ENCODE data around the gene PARP2.
"Not testable (repeated sequence)": the region's sequence is repeated elsewhere in the genome, so short reads cannot be mapped to it uniquely, and the experiment has no call there.

PARP2 gene

DNA sequence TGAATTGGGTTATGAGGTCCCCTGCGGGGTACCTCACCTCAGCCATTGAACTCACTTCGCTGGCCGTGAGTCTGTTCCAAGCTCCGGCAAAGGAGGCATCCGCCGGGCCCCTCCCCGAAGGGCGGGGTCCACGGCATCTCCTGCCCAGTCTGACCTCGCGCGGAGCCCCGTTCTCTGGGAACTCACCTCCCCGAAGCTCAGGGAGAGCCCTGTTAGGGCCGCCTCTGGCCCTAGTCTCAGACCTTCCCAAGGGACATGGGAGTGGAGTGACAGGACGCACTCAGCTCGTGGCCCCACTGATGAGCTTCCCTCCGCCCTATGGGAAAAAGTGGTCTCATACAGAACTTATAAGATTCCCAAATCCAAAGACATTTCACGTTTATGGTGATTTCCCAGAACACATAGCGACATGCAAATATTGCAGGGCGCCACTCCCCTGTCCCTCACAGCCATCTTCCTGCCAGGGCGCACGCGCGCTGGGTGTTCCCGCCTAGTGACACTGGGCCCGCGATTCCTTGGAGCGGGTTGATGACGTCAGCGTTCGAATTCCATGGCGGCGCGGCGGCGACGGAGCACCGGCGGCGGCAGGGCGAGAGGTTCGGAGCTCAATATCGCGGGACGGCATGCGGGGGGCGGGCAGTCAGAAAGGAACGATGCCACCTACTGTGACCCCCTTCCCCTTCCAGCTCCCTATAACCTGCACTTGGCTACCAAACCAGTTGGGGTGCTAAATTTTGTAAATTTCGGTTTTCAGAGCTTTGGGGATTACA is at the start of gene PARP2:
Gene PARP2 (plus strand): TSS at position 544 of the 770 bp plus-strand sequence. CDS start 7 bp downstream, at position 551.
- DNase-seq, result peak; percentile 88

- no peak for DNase-seq
Observed at GRCh38 chr14:20294636-20295035, 48.8 kb upstream of the PARP2 start.

- no peak for DNase-seq
Observed at GRCh38 chr14:20295067-20295466, 48.4 kb upstream of the PARP2 start.

GRCh38 chr14:20302042-20302755 is 41.2 kb upstream of the PARP2 start:
- no peak for DNase-seq

DNA sequence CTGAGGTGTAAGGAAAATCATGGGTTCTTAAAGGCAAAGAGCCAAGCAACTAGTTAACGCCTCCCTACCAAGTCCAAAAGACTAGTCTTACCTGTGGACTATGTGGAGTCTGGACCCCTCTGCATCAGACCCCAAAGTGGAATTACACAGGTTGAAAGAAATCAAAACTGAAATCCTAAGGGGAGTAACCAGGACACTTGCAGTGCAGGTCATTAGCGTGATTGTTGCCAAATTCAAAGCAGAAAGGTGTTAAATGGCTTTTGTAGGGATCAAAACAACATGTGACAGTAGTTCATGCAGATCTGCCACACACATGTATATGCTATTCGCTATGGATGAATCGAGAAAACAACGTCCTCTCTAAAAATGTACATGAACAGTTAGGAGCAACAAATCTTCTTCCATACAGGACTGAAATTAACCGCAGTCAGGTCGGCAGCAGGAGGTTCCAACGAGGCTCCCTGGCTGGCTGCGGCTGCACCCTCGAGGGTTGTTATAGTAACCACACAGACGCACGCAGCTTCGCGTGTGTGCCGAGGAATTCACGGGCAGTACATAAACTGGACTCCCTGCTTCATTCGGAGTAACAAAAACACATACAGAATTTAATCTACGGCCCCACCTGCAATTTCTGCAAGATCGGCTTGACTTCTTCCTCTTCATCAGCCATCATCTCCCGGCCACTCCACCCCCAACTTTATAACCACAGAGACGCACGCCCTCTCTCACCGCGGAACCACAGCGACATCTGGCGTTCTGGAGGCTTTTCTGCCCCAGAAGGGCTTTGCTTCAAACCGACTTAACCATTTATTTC is 38.0 kb upstream of the PARP2 start, which contains the start of gene TTC5:
Gene TTC5 (minus strand): TSS at position 687 of the 814 bp plus-strand sequence. CDS start 14 bp downstream, at position 673.
- DNase-seq, result peak; percentile 87

DNA sequence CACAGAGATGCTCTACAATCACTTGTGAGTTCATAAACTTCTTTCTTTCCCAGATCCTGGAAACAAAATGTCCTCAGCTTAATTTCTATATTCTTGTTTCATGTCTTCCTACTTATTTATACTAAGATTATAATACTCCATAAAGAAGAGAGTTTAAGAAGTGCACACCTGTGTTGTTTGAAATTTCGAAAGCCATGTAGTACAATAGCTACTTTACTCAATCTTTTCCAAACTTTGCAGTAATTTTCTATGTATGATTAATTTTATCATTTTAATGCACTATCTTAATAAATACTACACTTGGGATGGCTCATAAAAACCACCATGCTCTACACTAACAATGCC is 37.4 kb upstream of the PARP2 start:
- no peak for DNase-seq

DNA sequence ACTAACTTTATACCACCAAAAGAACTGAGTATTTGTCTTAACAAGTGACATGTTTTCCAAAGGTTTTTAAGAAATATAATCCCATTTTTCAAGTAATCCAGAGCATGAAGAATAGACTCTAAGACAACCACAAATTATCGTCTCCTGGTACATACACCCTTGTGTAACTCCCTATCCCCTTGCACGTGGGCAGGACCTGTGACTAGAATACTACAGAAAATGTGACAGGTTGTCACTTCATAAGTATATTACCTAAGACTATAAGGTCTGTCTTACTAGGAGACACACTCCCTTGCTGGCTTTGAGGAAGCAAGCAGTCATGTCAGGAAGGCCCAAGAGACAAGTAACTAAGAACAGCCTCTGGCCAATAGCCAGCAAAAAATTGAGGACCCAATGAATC is 29.4 kb upstream of the PARP2 start:
- no peak for DNase-seq

DNA sequence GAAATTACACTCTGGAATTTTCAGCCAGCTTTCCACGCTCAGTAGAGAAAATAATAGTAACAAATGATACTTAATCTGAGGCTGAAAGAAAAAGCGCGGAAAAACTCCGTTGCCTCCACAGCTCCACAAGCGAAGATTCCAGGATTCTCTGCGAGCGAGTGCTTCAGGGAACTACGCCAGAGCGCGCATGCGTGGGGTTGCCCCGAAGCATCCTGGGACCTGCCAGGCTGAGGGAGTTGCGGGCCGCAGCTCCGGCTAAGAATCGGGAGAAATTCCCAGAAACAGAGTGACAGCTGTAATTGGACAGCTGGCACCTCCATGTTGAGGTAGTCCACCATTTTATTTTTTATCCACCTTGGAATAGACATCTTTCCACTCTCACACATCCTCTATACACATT is 25.7 kb upstream of the PARP2 start:
- DNase-seq, result no peak

DNA sequence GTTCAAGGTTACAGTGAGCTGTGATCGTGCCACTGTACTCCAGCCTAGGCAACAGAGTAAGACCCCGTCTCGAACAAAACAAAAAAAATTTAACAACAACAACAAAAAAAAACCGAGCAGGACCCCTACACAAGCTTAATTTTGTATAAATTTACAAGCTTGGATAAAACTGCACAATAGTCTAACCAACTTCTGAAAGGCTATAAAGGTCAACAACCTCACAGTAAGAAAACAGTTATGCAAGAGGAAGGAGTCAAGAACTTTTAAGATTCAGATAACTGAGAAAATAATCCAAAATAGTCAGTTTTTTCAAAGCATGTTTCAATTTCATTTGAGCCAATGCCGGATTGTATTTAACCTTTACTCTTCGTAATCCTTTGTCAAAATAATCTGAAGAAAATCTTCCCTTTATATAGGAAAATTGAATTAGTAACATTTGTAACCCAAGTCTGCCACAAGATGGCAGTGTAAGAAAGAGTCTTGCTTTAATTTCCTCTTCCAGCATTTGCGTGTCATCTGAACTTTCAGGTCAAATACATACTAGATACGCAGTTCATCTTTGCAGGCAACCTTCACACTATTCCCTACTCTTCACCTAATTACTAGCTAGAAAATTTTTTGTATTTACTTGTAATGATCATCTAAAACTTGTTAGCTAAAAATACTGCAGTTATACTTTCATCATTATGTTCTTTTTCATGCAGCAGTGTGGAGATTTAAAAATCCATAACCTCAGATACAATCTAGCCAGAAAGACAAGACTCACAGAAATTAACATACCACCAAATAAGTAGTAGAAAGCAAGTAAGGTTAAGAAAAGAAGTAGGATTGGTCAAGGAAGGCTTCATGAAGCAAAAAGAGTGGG is 16.2 kb upstream of the PARP2 start:
- no peak for DNase-seq

DNA sequence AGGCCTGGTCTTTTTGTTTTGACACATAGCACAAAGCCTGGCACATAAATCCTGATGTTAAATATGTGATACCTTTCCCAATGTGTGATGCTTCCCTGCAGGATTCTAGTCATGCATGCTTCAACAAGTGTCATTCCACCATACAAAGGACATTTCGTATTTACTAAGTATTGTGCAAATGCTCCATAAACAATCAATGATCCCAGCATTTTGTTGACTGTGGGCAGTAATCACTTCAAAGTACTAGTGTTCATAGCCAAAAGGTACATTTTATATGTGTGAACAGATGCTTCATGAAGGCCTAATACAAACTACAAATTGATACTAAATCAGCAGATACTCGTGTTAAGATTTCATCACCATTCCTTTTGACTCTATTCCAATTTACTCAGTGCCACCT is 14.7 kb upstream of the PARP2 start:
- no peak for DNase-seq

- no peak for DNase-seq
Observed at GRCh38 chr14:20329355-20329754, 14.1 kb upstream of the PARP2 start.

DNA sequence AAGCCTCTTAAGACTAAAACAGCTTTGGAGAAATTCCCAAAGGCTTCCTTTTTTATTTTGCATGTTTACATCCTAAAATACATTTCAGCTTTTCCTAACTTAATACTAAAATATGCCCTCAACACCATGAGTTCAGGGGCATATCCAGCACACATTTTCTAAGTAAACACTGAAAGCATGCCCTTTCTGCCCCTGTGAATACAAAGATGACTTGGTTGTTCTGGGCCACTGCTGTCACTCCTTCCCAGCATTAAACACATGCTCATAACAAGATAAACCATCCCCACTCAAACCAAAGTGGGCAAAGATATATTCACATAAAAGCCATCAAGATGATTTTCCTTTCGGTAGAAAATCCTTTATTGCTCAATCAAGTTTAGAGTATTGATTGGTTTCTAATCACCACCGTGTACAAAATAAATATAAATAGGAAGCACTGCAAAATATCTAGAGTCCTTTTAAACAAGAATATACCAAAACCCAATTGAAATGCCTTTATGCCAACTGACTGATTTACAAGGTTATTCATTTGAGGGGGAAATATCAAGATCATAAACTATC is 12.3 kb upstream of the PARP2 start:
- no peak for DNase-seq

- no peak for DNase-seq
Observed at GRCh38 chr14:20332431-20332787, 11.0 kb upstream of the PARP2 start.

DNA sequence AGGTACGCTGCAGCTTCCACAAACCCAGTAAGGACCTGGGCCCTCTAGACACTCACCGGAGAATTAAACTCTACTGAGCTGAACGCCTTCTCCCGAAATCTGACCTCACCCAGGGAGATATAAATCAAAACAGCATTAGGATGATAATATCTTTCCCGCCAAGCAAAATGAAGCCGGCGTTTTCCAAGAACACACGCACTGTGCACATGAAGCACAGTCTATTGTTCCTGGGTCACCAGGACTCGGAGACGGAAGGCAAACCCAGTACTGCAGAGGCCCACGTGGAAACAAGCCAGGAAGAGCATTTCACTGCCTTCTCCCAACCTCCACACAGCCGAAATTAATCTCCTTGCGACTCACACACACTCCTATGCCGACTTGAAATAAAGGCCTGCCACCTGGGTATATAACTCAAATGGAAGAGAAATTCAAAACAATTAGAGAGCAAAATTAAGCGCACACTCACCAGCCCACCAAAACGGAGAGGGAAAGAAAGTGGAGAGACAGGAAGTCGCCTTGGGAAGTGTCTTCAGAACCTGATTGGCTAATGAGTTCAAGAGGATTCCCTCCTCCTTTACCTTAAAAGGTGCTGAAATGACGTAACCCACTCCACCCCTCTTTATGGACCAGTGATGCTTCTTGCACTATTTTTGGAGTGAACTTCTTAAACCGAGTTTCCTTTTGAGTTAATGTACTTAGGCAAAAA is 10.5 kb upstream of the PARP2 start, which contains the start of gene CCNB1IP1:
Gene CCNB1IP1 (minus strand): TSS at position 492 of the 706 bp plus-strand sequence. CDS start 16,756 bp downstream, outside the sequence.
- DNase-seq, result no peak

DNA sequence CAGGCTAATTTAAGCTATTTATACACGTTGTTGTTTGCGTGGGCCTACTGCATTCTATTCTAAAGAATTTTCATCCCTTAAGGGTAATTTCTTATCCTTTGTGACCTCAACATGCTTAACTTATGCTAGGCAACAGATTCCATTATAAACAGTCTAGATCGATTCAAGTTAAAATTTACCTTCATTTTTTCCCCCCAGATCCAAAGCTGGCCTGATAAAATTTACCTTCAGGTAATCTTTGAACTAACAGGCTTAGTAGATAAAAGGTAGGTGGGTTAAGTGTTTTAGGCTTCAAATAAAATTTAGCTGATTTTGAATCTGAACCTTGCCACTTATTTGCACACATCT is 10.0 kb upstream of the PARP2 start:
- DNase-seq, result no peak

GRCh38 chr14:20334017-20334416 is 9.4 kb upstream of the PARP2 start:
- no peak for DNase-seq

- not testable (repeated sequence) for DNase-seq
Observed at GRCh38 chr14:20341032-20341431, 2.4 kb upstream of the PARP2 start.

GRCh38 chr14:20341646-20342045 is 1.8 kb upstream of the PARP2 start:
- DNase-seq, result no peak

GRCh38 chr14:20343862-20344220 is 406 bp downstream of the PARP2 start:
- DNase-seq, result no peak

DNA sequence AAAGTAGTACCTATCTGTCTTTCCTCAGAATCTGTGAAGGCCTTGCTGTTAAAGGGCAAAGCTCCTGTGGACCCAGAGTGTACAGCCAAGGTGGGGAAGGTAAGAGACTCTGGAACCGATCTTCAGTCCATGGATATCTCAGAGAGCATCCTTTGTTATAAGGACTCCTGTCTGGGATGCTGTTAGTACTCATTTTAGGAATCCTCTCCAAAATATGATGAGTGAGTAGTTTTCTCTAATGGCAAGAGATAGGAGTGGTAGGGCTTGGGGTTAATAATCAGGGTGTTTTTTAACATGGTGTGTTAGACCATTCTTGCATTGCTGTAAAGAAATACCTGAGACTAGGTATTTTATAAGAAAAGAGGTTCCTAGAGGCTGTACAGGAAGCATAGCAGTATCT is 1.9 kb downstream of the PARP2 start:
- DNase-seq, result no peak

DNA sequence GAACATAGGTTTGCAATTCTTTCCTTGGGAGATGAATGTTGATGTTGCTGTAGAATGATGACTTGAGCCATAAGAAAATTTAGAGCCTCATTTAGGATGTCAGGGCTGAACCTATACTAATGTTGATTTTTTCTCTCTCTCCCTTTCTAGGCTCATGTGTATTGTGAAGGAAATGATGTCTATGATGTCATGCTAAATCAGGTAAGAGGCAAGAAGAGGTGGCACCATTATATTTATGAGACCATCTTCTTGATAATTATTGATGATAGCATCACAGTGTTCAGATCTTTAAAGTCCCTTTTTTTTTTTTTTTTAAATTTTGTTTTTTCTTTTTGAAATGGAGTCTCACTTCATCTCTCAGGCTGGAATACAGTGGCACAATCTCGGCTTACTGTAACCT is 3.3 kb downstream of the PARP2 start:
- no peak for DNase-seq

- DNase-seq, result no peak
Observed at GRCh38 chr14:20347747-20348146, 4.3 kb downstream of the PARP2 start.
